CD14-positive monocyte (primary cell): ENCODE data around the gene P3H3. TPM values are rescaled to one million over a fixed set of nuclear protein-coding genes. Genes with fewer than 3 reads are reported as not detected.

ENCODE experiments used
- DNase-seq, 3 donors: peaks; one replicate each; pipeline ENCODE4 v3.0.0-alpha.2; 2011 to 2022
- H2AFZ ChIP-seq: 2 replicates; pipeline ENCODE4 v1.6.0; 2012; ENCODE audit warnings: mild to moderate bottlenecking, low read depth, low read length, inconsistent platforms; ENCODE audit not compliant: insufficient read depth, poor library complexity, severe bottlenecking
- H3K27ac ChIP-seq, 2 donors: 1 replicate in 1 of 2; 2 replicates in 1 of 2; pipeline ENCODE4 v1.5.1; 2012 to 2013; ENCODE audit warnings: low read length in 2 of 2, control low read depth in 1 of 2, inconsistent platforms in 1 of 2, low read depth in 1 of 2, mild to moderate bottlenecking in 1 of 2
- H3K27me3 ChIP-seq, 2 donors: one replicate each; pipeline versions ENCODE4 v1.6.0 to v1.6.1; 2011 to 2013; ENCODE audit warnings: low read length in 2 of 2; ENCODE audit not compliant: control insufficient read depth in 2 of 2, insufficient read depth in 2 of 2
- H3K36me3 ChIP-seq, 2 donors: replicated peaks in 1 of 2; 1 replicate in 1 of 2; 2 replicates in 1 of 2; pipeline versions ENCODE4 v1.5.1 to v1.6.1; 2012 to 2013; ENCODE audit warnings: low read length in 2 of 2, control low read depth in 1 of 2, inconsistent platforms in 1 of 2, mild to moderate bottlenecking in 1 of 2; ENCODE audit not compliant: insufficient read depth in 2 of 2, control insufficient read depth in 1 of 2
- H3K4me1 ChIP-seq, 2 donors: 1 replicate in 1 of 2; 2 replicates in 1 of 2; pipeline versions ENCODE4 v1.5.1 to v1.6.1; 2012 to 2013; ENCODE audit warnings: low read length in 2 of 2, control low read depth in 1 of 2, inconsistent platforms in 1 of 2, mild to moderate bottlenecking in 1 of 2, moderate library complexity in 1 of 2; ENCODE audit not compliant: insufficient read depth in 2 of 2, control insufficient read depth in 1 of 2
- H3K4me2 ChIP-seq: replicated peaks from 2 replicates; pipeline ENCODE3; 2012; ENCODE audit warnings: low read length, moderate library complexity, mild to moderate bottlenecking; ENCODE audit not compliant: poor library complexity, severe bottlenecking; ENCODE audit errors: extremely low read depth
- H3K4me3 ChIP-seq, 3 experiments: fragments of 200-600 bp in 1 of 3; sonication (generic) in 1 of 3; replicated peaks in 1 of 3; 1 replicate in 2 of 3; 2 replicates in 1 of 3; pipeline ENCODE4 v1.5.1; 2011 to 2013; ENCODE audit warnings: low read length in 3 of 3, mild to moderate bottlenecking in 3 of 3, control low read depth in 2 of 3, low read depth in 2 of 3, inconsistent platforms in 1 of 3, moderate library complexity in 1 of 3
- H3K79me2 ChIP-seq: 2 replicates; pipeline ENCODE4 v1.6.0; 2012; ENCODE audit warnings: mild to moderate bottlenecking, control low read depth, inconsistent platforms, low read length, moderate library complexity; ENCODE audit not compliant: insufficient read depth
- H3K9ac ChIP-seq: 2 replicates; pipeline ENCODE4 v1.6.0; 2017; ENCODE audit warnings: low read length, mild to moderate bottlenecking; ENCODE audit not compliant: insufficient read depth, poor library complexity, severe bottlenecking
- H3K9me3 ChIP-seq, 2 donors: replicated peaks in 1 of 2; 1 replicate in 1 of 2; 2 replicates in 1 of 2; pipeline versions ENCODE4 v1.5.1 to v1.6.1; 2012 to 2013; ENCODE audit warnings: low read length in 2 of 2, control low read depth in 1 of 2; ENCODE audit not compliant: control insufficient read depth in 1 of 2, insufficient read depth in 1 of 2
- H4K20me1 ChIP-seq: 2 replicates; pipeline ENCODE4 v1.6.0; 2012; ENCODE audit warnings: mild to moderate bottlenecking, low read length, control low read depth, moderate library complexity; ENCODE audit not compliant: insufficient read depth
- H3K27ac Mint-ChIP-seq, 7 donors: one replicate each; pipeline ENCODE4 v1.8.0; 2020; ENCODE audit warnings: mild to moderate bottlenecking in 7 of 7, mixed read lengths in 7 of 7, moderate library complexity in 6 of 7, inconsistent platforms in 2 of 7
- H3K27me3 Mint-ChIP-seq, 3 donors: one replicate each; pipeline ENCODE4 v1.8.0; 2021 to 2022; ENCODE audit warnings: low read depth in 3 of 3, mild to moderate bottlenecking in 3 of 3, mixed read lengths in 3 of 3, moderate library complexity in 3 of 3, inconsistent platforms in 1 of 3
- H3K36me3 Mint-ChIP-seq, 2 donors: one replicate each; pipeline ENCODE4 v1.8.0; 2020; ENCODE audit warnings: mixed read lengths in 2 of 2, inconsistent platforms in 1 of 2, mild to moderate bottlenecking in 1 of 2
- H3K4me1 Mint-ChIP-seq: one replicate; pipeline ENCODE4 v1.8.0; 2020; ENCODE audit warnings: mild to moderate bottlenecking, mixed read lengths
- H3K4me3 Mint-ChIP-seq, 2 donors: one replicate each; pipeline ENCODE4 v1.8.0; 2020; ENCODE audit warnings: mild to moderate bottlenecking in 2 of 2, mixed read lengths in 2 of 2, moderate library complexity in 1 of 2
- H3K9me3 Mint-ChIP-seq, 7 donors: one replicate each; pipeline ENCODE4 v1.8.0; 2020 to 2022; ENCODE audit warnings: mixed read lengths in 7 of 7, mild to moderate bottlenecking in 6 of 7, moderate library complexity in 6 of 7, inconsistent platforms in 2 of 7
- WGBS: methylation state at CpG from one replicate; pipeline ENCODE4 v1.1.5; 2013; ENCODE audit warnings: missing lambda C conversion rate; ENCODE audit not compliant: insufficient coverage; 5-methylcytosine and 5-hydroxymethylcytosine counted together
- intact Hi-C, 2 donors: fragments of 100-400 bp; cut with micrococcal nuclease; formaldehyde crosslinking; loops; one replicate each; pipeline versions ENCODE4 v1.15.0 to v1.15.1; 2023
- polyA plus RNA-seq, 3 donors: library from polyadenylated mRNA; depleted of rRNA in 1 of 3; unstranded in 2 of 3; stranded (reverse) in 1 of 3; fragments of 300-500 nt in 2 of 3; fragments of >200 nt in 1 of 3; fragmentation: Illumina TruSeq in 2 of 3; gene quantifications; 1 replicate in 2 of 3; 2 replicates in 1 of 3; pipeline ENCODE4 v1.2.3, GENCODE V29; 2012 to 2021
- TF ChIP-seq, protein P1 (sequence below): fragments of 200-600 bp; IDR thresholded peaks from one replicate; pipeline ENCODE4 v1.8.0; 2022; ENCODE audit warnings: antibody characterized with exemption, mild to moderate bottlenecking

The P3H3 gene
- polyA plus RNA-seq, 3 donors: 0.56 TPM; not detected in 2

DNA sequence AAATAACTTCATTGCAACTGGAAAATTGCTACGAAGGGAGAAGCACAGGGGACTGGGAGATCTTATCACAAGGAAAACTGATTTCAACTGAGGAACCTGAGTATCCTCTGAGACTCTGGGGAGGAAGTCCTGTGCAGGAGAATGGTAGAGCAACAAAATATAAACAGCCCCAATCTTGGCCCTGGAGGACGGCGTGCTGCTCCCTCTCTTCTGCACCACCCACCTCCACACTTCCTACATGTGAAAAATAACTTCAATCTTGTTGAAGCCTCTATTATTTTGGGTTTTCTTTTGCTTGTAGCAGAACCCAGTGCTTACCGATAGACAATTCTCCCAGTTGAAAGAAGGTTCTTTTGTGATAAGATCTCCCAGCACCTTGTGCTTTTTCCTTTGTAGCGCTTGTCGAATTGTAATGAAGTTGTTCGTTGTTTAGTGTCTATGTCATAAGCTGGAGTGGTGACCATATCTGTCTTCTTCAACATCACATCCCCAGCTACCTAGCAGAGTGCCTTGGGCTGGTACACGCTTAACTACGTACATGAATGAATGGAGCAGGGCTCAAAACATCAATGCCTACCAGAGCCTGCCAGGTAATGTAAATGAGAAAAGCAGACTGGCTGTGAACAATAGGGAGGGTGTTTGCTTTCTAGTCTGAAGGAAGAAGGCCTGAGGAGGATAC, 41.7 kb upstream of the P3H3 start:
- no peak overlapping the region for H3K9ac ChIP-seq
- 13% methylated on average over 1 of the region's 9 CpGs for WGBS
- H3K27me3 Mint-ChIP-seq: peaks cover 0 to 2% (median 1%) of the 10 kb centered on the region in 3 donors

DNA sequence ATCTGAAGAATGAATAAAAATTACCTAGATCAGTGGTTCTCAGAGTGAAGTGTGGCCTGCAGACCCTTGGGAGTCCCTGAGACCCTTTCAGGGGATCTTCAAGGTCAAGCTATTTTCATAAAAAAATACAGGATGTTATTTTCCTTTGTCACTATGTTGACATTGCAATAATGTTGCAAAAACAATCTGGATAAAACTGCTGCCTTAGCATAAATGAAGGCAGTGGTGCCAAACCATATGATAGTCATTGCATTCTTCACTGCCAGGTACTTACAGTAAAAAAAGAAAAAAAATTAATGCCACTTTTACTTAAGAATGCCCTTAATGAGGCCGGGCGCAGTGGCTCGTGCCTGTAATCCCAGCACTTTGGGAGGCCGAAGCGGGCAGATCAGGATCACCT, 40.9 kb upstream of the P3H3 start:
- H3K79me2 ChIP-seq: peaks cover 31% of the 10 kb centered on the region
- TF ChIP-seq, protein P1, sequence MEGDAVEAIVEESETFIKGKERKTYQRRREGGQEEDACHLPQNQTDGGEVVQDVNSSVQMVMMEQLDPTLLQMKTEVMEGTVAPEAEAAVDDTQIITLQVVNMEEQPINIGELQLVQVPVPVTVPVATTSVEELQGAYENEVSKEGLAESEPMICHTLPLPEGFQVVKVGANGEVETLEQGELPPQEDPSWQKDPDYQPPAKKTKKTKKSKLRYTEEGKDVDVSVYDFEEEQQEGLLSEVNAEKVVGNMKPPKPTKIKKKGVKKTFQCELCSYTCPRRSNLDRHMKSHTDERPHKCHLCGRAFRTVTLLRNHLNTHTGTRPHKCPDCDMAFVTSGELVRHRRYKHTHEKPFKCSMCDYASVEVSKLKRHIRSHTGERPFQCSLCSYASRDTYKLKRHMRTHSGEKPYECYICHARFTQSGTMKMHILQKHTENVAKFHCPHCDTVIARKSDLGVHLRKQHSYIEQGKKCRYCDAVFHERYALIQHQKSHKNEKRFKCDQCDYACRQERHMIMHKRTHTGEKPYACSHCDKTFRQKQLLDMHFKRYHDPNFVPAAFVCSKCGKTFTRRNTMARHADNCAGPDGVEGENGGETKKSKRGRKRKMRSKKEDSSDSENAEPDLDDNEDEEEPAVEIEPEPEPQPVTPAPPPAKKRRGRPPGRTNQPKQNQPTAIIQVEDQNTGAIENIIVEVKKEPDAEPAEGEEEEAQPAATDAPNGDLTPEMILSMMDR: no peak
- H3K27me3 Mint-ChIP-seq: peaks cover 0 to 2% (median 1%) of the 10 kb centered on the region in 3 donors
- H3K9me3 Mint-ChIP-seq: no peaks in the 10 kb centered on the region
- H3K36me3 ChIP-seq: no peaks in the 10 kb centered on the region
- H3K4me3 Mint-ChIP-seq: no peak overlapping the region
- no peak overlapping the region for H3K4me3 ChIP-seq
- no peaks in the 10 kb centered on the region for H3K27me3 ChIP-seq
- H4K20me1 ChIP-seq: no peaks in the 10 kb centered on the region
- no CpG with 5 or more reads among the region's 5 CpGs for WGBS
- H3K4me1 Mint-ChIP-seq: peaks cover 75% of the 10 kb centered on the region
- peaks cover 2 to 4% of the 10 kb centered on the region in 2 donors for H3K36me3 Mint-ChIP-seq
- no peak overlapping the region for H3K4me2 ChIP-seq
- H3K27ac ChIP-seq: peak overlapping the region in 1 of 2 donors; percentile 7
- H2AFZ ChIP-seq: no peak overlapping the region
- no peaks in the 10 kb centered on the region for H3K9me3 ChIP-seq
- H3K27ac Mint-ChIP-seq: peak overlapping the region in 2 of 7 donors; percentile 35
- peaks cover 77 to 86% of the 10 kb centered on the region in 2 donors for H3K4me1 ChIP-seq
- intact Hi-C loops: no loop called here
- no peak for DNase-seq
- H3K9ac ChIP-seq: no peak overlapping the region

More for the DNA sequence above, 41.7 kb upstream of the P3H3 start:
- Mint-ChIP-seq H3K27ac (peak overlapping the region in 4 of 7 donors; percentile 21 to 35 (median 32)), H3K4me1 (peaks cover 67% of the 10 kb centered on the region), H3K36me3 (peaks cover 0 to 2% of the 10 kb centered on the region in 2 donors), H3K9me3 (no peaks in the 10 kb centered on the region), H3K4me3 (no peak overlapping the region)
- H3K4me3 ChIP-seq: no peak overlapping the region
- peaks cover 24% of the 10 kb centered on the region for H3K79me2 ChIP-seq
- peaks cover 70 to 78% of the 10 kb centered on the region in 2 donors for H3K4me1 ChIP-seq
- H3K9me3 ChIP-seq: no peaks in the 10 kb centered on the region
- H3K27me3 ChIP-seq: no peaks in the 10 kb centered on the region
- no peaks in the 10 kb centered on the region for H4K20me1 ChIP-seq
- H3K4me2 ChIP-seq: no peak overlapping the region
- TF ChIP-seq, protein P1: no peak
- peak overlapping the region; percentile 7 for H2AFZ ChIP-seq
- no peaks in the 10 kb centered on the region for H3K36me3 ChIP-seq
- H3K27ac ChIP-seq: peak overlapping the region in 1 of 2 donors; percentile 7
- DNase-seq: no peak
- intact Hi-C loops: no loop called here
